Breast epithelium (tissue), 4 donors: ENCODE measurements around the gene EFNB2. TPM values are rescaled to one million over a fixed set of nuclear protein-coding genes. Genes with fewer than 3 reads are reported as not detected.

ENCODE experiments used
- DNase-seq, 2 donors: peaks; one replicate each; pipeline ENCODE4 v3.0.0-alpha.2; 2019; ENCODE audit warnings: low spot score in 2 of 2
- H3K27ac ChIP-seq, 2 donors: fragments of 200-600 bp; sonication (generic) in 1 of 2; one replicate each; pipeline ENCODE4 v1.5.1; 2016 to 2019; ENCODE audit warnings: mild to moderate bottlenecking in 1 of 2
- H3K27me3 ChIP-seq, 2 donors: fragments of 200-600 bp; sonication (generic) in 1 of 2; one replicate each; pipeline versions ENCODE4 v1.5.1 to v1.6.0; 2017 to 2019; ENCODE audit warnings: control low read depth in 1 of 2, mild to moderate bottlenecking in 1 of 2
- H3K36me3 ChIP-seq: fragments of 200-600 bp; one replicate; pipeline ENCODE4 v1.5.1; 2019
- H3K4me1 ChIP-seq, 2 donors: fragments of 200-600 bp; sonication (generic); one replicate each; pipeline ENCODE4 v1.5.1; 2016 to 2019; ENCODE audit warnings: control low read depth in 1 of 2
- H3K4me3 ChIP-seq, 3 donors: fragments of 200-600 bp; sonication (generic); 1 replicate in 2 of 3; 2 replicates in 1 of 3; pipeline ENCODE4 v1.5.1; 2016 to 2019; ENCODE audit warnings: mild to moderate bottlenecking in 3 of 3, moderate library complexity in 2 of 3
- H3K9me3 ChIP-seq, 2 donors: fragments of 200-600 bp; sonication (generic) in 1 of 2; one replicate each; pipeline ENCODE4 v1.5.1; 2016 to 2019; ENCODE audit warnings: control low read depth in 1 of 2
- CTCF ChIP-seq, 3 donors: fragments of 450-650 bp; IDR thresholded peaks; one replicate each; pipeline ENCODE4 v1.5.1; 2016 to 2017; ENCODE audit warnings: antibody characterized with exemption in 3 of 3, mild to moderate bottlenecking in 3 of 3, moderate library complexity in 3 of 3
- POLR2A ChIP-seq: fragments of 450-650 bp; IDR thresholded peaks from one replicate; pipeline ENCODE4 v1.6.1; 2016; ENCODE audit warnings: antibody characterized with exemption, mild to moderate bottlenecking, moderate library complexity
- POLR2AphosphoS5 ChIP-seq, 3 donors: sonication (generic); formaldehyde crosslinking; IDR thresholded peaks; one replicate each; pipeline ENCODE4 v1.6.1; 2017; ENCODE audit warnings: antibody characterized with exemption in 3 of 3
- intact Hi-C: fragments of 100-400 bp; cut with DNase I; formaldehyde crosslinking; loops from one replicate; pipeline ENCODE4 v1.15.1; 2023; ENCODE audit warnings: low total_unique reads
- total RNA-seq, 3 donors: library from RNA; depleted of rRNA; stranded (reverse); fragments of >200 nt; gene quantifications; one replicate each; pipeline ENCODE4 v1.1.0, GENCODE V29; 2016

The EFNB2 gene
- total RNA-seq, 3 donors from 2014 or later: 9.4 to 15.7 (median 15.2) TPM

- TF ChIP-seq POLR2A (no peak), CTCF (IDR thresholded peaks at IDR 0.05) (no peak), POLR2AphosphoS5 (IDR thresholded peaks at IDR 0.05) (no peak)
- H3K9me3 ChIP-seq: no peaks in the 10 kb centered on the region
- intact Hi-C loops: no loop called here
- peaks cover 0 to 5% of the 10 kb centered on the region in 2 donors for H3K4me1 ChIP-seq
- no peak overlapping the region for H3K27ac ChIP-seq
- no peaks in the 10 kb centered on the region for H3K27me3 ChIP-seq
- DNase-seq: no peak
- no peak overlapping the region for H3K4me3 ChIP-seq
- no peaks in the 10 kb centered on the region for H3K36me3 ChIP-seq
These were observed 15.0 kb downstream of the EFNB2 start for GRCh38 chr13:106520251-106521054.

GRCh38 chr13:106518512-106518911 lies 16.9 kb downstream of the EFNB2 start:
- no peaks in the 10 kb centered on the region for H3K27me3 ChIP-seq
- intact Hi-C loops: no loop called here
- DNase-seq: no peak
- H3K4me3 ChIP-seq: no peak overlapping the region
- H3K27ac ChIP-seq: no peak overlapping the region
- H3K4me1 ChIP-seq: peaks cover 0 to 5% of the 10 kb centered on the region in 2 donors
- TF ChIP-seq CTCF (IDR thresholded peaks at IDR 0.05) (no peak), POLR2AphosphoS5 (IDR thresholded peaks at IDR 0.05) (no peak), POLR2A (no peak)
- no peaks in the 10 kb centered on the region for H3K9me3 ChIP-seq
- H3K36me3 ChIP-seq: no peaks in the 10 kb centered on the region

DNA sequence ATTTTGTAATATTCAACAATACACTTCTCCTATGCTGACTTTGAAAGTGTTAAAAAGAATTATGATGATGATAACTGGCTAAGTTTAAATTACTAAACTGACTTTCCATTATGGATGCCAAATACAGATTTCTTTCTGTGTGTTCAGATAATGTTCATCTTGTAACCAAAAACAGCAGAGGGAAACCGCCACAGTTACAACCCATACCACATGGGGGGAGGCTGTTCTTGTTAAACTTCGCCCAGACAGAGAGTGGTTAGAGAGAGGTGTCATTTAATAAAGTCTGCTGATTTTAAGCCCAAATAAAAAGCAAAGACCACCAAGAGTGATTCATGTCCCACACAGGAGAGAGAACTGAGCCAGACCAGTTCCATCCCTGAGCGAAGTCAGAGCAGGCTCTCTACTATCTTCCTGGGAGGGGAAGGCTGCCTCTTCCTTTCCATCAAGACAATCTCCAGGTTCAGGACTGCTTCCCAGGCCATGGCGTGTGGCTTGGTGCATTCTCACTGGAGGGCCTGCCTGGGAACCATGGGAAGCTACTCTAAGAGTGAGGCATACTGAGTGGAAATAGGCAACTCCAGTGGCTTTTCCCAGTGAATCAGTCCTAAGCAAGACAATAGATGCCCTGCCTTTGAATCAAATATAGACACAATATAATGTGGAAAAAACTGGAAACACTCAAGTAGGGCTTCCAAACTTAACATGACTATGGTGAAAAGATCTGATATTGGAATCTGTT lies 18.2 kb downstream of the EFNB2 start:
- intact Hi-C loops: no loop called here
- no peak overlapping the region for H3K27ac ChIP-seq
- no peaks in the 10 kb centered on the region for H3K4me1 ChIP-seq
- no peak for DNase-seq
- TF ChIP-seq CTCF (IDR thresholded peaks at IDR 0.05) (no peak), POLR2A (no peak), POLR2AphosphoS5 (IDR thresholded peaks at IDR 0.05) (no peak)
- H3K4me3 ChIP-seq: no peak overlapping the region
- no peaks in the 10 kb centered on the region for H3K27me3 ChIP-seq
- no peaks in the 10 kb centered on the region for H3K9me3 ChIP-seq
- no peaks in the 10 kb centered on the region for H3K36me3 ChIP-seq

DNA sequence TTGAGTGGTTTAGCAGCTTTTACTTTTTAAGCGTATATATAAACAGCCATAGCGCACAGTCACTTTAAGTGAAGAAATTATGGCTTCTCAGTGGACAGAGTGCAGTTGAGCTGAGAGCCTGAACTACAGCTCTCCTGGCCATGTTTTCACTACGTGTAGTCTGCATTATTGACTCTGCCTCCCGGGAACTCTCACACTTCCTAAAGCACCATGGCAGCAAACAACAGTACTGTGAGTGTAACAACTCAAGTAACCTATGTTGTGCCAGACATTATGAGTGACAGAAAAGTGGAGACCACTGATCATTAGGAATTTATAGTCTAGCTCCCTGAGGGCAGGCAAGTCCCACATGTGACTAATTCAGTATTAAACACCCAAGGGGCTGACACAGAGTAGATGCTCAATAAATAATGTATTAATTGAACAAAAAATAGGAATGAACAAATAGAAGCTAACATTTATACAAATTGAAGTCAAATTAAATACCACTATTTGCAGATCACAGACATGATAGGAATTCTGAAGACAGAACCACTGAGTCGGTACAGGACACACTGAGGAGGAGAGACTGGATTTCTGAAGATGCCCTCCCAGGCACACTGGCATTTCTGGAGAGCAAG lies 19.7 kb downstream of the EFNB2 start:
- Histone ChIP-seq H3K4me1 (no peaks in the 10 kb centered on the region), H3K27ac (no peak overlapping the region), H3K36me3 (no peaks in the 10 kb centered on the region), H3K27me3 (no peaks in the 10 kb centered on the region), H3K9me3 (no peaks in the 10 kb centered on the region), H3K4me3 (no peak overlapping the region)
- no peak for DNase-seq
- no peak for TF ChIP-seq POLR2A
- TF ChIP-seq POLR2AphosphoS5 (IDR thresholded peaks at IDR 0.05): no peak
- no peak for TF ChIP-seq CTCF (IDR thresholded peaks at IDR 0.05)
- intact Hi-C loops: no loop called here
